DMS153 treated with DMSO at 0.1 percent for 48 hours (cell line): ENCODE results near the gene LAMC1.
A peak's percentile ranks its signal among the peaks of the same experiment; 100 is the strongest.
"Not testable (repeated sequence)": the region's sequence is repeated elsewhere in the genome, so short reads cannot be mapped to it uniquely, and the experiment has no call there.

Experiments used
- DNase-seq: peaks from one replicate; lab custom pipeline; 2025; ENCODE audit not compliant: unreplicated experiment; lab: John Stamatoyannopoulos, UW

Gene LAMC1

GRCh38 chr1:183143576-183144315, 120.5 kb downstream of the LAMC1 start:
- no peak for DNase-seq

- DNase-seq = no peak
Measured at GRCh38 chr1:183144752-183145151, 121.5 kb downstream of the LAMC1 start.

- no peak for DNase-seq
Measured at GRCh38 chr1:183147735-183148134, 124.5 kb downstream of the LAMC1 start.

GRCh38 chr1:183148599-183148998, 125.4 kb downstream of the LAMC1 start:
- no peak for DNase-seq

- DNase-seq = no peak
Measured at GRCh38 chr1:183149273-183149672, 126.1 kb downstream of the LAMC1 start.

- DNase-seq = not testable (repeated sequence)
Measured at GRCh38 chr1:183150032-183150431, 126.8 kb downstream of the LAMC1 start.

GRCh38 chr1:183150445-183150844, 127.2 kb downstream of the LAMC1 start:
- no peak for DNase-seq

- DNase-seq = no peak
Measured at GRCh38 chr1:183152180-183152579, 129.0 kb downstream of the LAMC1 start.

- DNase-seq = no peak
Measured at GRCh38 chr1:183155939-183156338, 132.7 kb downstream of the LAMC1 start.

- peak; percentile 91 for DNase-seq
Measured at GRCh38 chr1:183159960-183160359, 136.7 kb downstream of the LAMC1 start.

GRCh38 chr1:183161391-183161790, 138.2 kb downstream of the LAMC1 start:
- DNase-seq = no peak

GRCh38 chr1:183163316-183163715, 140.1 kb downstream of the LAMC1 start:
- DNase-seq = peak; percentile 40

GRCh38 chr1:183164340-183164739, 141.1 kb downstream of the LAMC1 start:
- DNase-seq = no peak

GRCh38 chr1:183164963-183165362, 141.7 kb downstream of the LAMC1 start:
- DNase-seq = no peak

GRCh38 chr1:183165456-183165855, 142.2 kb downstream of the LAMC1 start:
- DNase-seq = no peak

- DNase-seq = no peak
Measured at GRCh38 chr1:183166454-183166853, 143.2 kb downstream of the LAMC1 start.

- DNase-seq = no peak
Measured at GRCh38 chr1:183167676-183168075, 144.5 kb downstream of the LAMC1 start.

- DNase-seq = no peak
Measured at GRCh38 chr1:183168308-183168707, 145.1 kb downstream of the LAMC1 start.

- DNase-seq = no peak
Measured at GRCh38 chr1:183173828-183174227, 150.6 kb downstream of the LAMC1 start.

- no peak for DNase-seq
Measured at GRCh38 chr1:183175631-183176030, 152.4 kb downstream of the LAMC1 start.

- DNase-seq = no peak
Measured at GRCh38 chr1:183178545-183178944, 155.3 kb downstream of the LAMC1 start.

- no peak for DNase-seq
Measured at GRCh38 chr1:183179033-183179432, 155.8 kb downstream of the LAMC1 start.

GRCh38 chr1:183180218-183180617, 157.0 kb downstream of the LAMC1 start:
- peak; percentile 43 for DNase-seq
